HTERT RPE-1 (cell line): ENCODE data around the gene SYT9.

Experiments
- in situ Hi-C: fragments of 300-500 bp; cut with MboI; formaldehyde crosslinking; loops from 4 replicates; pipeline ENCODE4 v1.14.3; 2020; ENCODE audit warnings: low sequenced_read_pairs

The SYT9 gene

GRCh38 chr11:7418906-7419305 is 167.2 kb downstream of the SYT9 start:
- in situ Hi-C loops, result no loop called here

GRCh38 chr11:7421136-7421535 is 169.4 kb downstream of the SYT9 start:
- in situ Hi-C loops, result no loop called here

GRCh38 chr11:7422544-7423331 is 171.0 kb downstream of the SYT9 start:
- in situ Hi-C loops, result no loop called here

GRCh38 chr11:7423946-7424345 is 172.2 kb downstream of the SYT9 start:
- in situ Hi-C loops, result no loop called here

- in situ Hi-C loops, result no loop called here
Observed at GRCh38 chr11:7427733-7428132, 176.0 kb downstream of the SYT9 start.

- in situ Hi-C loops, result no loop called here
Observed at GRCh38 chr11:7428196-7428595, 176.5 kb downstream of the SYT9 start.

GRCh38 chr11:7430496-7430895 is 178.8 kb downstream of the SYT9 start:
- in situ Hi-C loops, result no loop called here

- in situ Hi-C loops, result no loop called here
Observed at GRCh38 chr11:7435176-7435575, 183.5 kb downstream of the SYT9 start.

GRCh38 chr11:7436146-7436545 is 184.4 kb downstream of the SYT9 start:
- in situ Hi-C loops, result no loop called here

GRCh38 chr11:7436657-7437056 is 185.0 kb downstream of the SYT9 start:
- in situ Hi-C loops, result no loop called here

GRCh38 chr11:7437696-7438095 is 186.0 kb downstream of the SYT9 start:
- in situ Hi-C loops, result no loop called here

GRCh38 chr11:7439746-7440320 is 188.1 kb downstream of the SYT9 start:
- in situ Hi-C loops, result no loop called here

GRCh38 chr11:7442588-7443215 is 191.0 kb downstream of the SYT9 start:
- in situ Hi-C loops, result no loop called here

- in situ Hi-C loops, result no loop called here
Observed at GRCh38 chr11:7444091-7444981, 192.6 kb downstream of the SYT9 start.

GRCh38 chr11:7445564-7445963 is 193.9 kb downstream of the SYT9 start:
- in situ Hi-C loops, result no loop called here

- in situ Hi-C loops, result no loop called here
Observed at GRCh38 chr11:7448201-7448600, 196.5 kb downstream of the SYT9 start.

- in situ Hi-C loops, result no loop called here
Observed at GRCh38 chr11:7449211-7449840, 197.6 kb downstream of the SYT9 start.

- in situ Hi-C loops, result no loop called here
Observed at GRCh38 chr11:7449841-7450214, 198.1 kb downstream of the SYT9 start.

GRCh38 chr11:7450836-7451235 is 199.1 kb downstream of the SYT9 start:
- in situ Hi-C loops, result no loop called here

GRCh38 chr11:7451520-7451919 is 199.8 kb downstream of the SYT9 start:
- in situ Hi-C loops, result no loop called here
